Stimulated activated CD8-positive, alpha-beta memory T cell treated with anti-CD3 and anti-CD28 coated beads, Interleukin-7, amount 100 ng/mL, for 48 hours (primary cell): ENCODE measurements around the gene COL5A1.
"Not testable (repeated sequence)": the region's sequence is repeated elsewhere in the genome, so short reads cannot be mapped to it uniquely, and the experiment has no call there.

Source experiments
- DNase-seq, 2 donors: peaks; one replicate each; pipeline ENCODE4 v3.0.0-alpha.2; 2020; ENCODE audit warnings: low read depth in 1 of 2; ENCODE audit errors: extremely low read depth in 1 of 2

COL5A1 gene

DNA sequence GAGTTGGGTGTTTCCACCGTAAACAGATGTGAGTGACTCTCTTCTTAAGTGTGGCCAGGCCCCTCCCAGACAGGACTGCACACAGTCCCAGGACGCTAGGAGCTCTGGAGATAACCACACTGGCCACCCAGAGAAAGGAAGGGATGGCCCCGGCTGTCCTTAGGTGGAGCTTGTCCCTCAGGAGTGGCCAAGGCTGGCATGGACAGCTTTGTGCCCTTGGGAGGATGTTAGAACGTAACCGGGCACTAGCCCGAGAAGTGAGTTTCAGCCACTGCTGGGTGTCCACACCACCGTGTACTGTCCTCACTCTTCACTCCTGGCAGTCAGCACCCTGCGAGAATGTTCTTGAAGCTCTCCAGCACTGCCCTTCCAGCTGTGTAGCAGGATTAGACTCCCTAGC lies 203.2 kb downstream of the COL5A1 start:
- DNase-seq, result no peak

DNA sequence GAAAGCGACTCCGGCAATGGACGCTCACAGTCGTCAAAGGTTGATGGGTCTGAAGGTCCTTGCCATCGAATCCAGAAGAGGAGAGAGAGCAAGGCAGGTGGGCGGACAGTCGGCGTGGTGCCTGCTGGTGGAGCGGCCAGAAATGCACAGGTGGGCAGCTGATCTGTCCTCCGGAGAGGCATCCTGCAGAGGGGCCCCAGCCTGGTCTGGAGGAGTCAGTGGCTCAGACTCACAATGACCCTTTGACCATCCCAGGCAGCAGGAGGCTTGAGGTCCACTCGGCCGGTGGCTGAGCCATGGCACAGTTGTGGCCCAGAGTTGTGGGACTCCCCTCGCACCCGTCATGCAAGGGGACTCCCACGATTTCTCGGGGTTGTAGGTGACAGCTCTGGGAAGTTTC lies 204.6 kb downstream of the COL5A1 start:
- DNase-seq, result no peak

DNA sequence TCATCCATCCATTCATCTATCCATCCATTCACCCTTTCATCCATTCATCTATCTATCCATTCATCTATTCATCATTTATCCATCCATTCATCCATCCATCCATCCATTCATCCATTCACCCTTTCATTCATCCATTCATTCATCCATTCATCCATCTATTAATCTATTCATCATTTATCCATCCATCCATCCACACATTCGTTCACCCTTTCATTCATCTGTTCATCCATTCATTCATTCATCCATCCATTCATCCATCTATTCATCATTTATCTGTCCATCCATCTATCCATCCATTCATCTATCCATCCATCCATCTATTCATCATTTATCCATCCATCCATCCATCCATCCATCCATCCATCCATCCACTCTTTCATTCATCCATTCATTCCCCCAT lies 205.1 kb downstream of the COL5A1 start:
- DNase-seq, result no peak

DNA sequence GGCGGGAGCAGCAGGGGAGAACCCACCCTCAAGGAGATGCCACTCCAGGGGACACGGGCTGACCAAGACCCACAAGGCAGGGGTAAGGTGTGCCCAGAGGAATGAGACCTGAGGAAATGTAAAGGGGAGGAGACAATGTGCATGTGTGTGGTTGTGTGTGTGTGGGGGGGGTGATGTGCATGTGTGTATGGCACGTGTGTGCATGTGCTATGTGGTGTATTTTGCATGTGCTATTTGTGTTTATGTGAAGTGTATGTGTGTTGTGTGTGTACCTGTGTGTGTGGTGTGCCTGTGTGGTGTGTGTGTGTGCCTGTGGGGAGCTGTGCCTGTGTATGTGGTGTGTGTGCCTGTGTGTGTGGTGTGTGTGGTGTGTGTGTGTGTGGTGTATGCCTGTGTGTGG lies 205.5 kb downstream of the COL5A1 start:
- DNase-seq, result no peak

DNA sequence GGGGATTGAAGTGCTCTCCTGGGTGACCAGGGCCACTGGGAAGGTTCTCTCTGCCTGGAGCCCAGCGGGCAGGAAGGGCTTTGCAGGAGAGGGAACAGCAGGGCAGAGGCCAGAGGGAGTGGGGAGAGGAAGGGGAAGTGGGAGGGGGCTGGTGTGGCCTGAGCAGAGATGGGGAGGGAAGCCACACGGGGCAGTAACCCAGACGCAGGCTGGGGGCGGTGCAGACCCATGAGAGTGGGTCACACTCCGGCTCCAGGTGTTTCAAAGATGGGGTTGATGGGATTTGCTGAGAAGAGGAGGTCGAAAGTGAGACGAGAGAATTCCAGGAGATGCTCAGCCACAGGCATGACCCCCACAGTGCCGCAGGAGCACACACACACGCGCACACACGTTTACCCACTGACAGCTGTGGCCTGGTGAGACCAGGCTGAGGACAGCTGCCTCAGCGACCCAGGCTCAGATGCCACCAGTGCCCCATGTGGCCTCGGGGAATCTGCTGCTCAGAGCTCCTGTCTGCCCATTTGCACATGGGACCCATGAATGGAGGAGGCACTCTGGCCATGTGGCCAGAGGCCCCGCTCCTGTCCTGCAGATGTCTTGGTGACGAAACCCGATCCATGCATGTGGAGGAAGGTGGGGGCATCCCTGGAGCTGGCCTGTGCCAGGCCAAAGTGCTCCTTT lies 206.3 kb downstream of the COL5A1 start:
- DNase-seq, result no peak

DNA sequence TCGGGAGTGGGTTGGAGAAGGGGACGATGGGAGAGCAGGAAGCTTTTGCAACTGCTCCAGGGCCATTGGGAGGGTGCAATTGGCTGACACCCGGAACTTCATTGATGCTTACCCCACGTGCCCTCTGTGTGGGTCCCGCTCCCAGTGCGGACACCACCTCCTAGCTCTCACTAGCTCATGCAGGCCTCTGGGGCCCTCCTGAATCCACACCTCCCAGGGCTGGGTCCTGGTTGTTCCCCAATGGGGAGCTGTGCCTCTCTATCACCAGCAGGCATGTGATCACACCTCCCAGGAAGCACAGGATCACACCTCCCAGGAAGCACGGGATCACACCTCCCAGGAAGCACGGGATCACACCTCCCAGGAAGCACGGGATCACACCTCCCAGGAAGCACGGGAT lies 206.9 kb downstream of the COL5A1 start:
- DNase-seq, result no peak

DNA sequence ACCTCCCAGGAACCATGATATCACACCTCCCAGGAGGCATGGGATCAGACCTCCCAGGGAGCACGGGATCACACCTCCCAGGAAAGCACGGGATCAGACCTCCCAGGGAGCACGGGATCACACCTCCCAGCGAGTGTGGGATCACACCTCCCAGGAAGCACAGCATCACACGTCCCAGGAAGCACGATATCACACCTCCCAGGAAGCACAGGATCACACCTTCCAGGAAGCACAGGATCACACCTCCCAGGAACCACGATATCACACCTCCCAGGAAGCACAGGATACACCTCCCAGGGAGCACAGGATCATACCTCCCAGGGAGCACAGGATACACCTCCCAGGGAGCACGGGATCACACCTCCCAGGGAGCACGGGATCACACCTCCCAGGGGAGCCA lies 209.0 kb downstream of the COL5A1 start:
- no peak for DNase-seq

DNA sequence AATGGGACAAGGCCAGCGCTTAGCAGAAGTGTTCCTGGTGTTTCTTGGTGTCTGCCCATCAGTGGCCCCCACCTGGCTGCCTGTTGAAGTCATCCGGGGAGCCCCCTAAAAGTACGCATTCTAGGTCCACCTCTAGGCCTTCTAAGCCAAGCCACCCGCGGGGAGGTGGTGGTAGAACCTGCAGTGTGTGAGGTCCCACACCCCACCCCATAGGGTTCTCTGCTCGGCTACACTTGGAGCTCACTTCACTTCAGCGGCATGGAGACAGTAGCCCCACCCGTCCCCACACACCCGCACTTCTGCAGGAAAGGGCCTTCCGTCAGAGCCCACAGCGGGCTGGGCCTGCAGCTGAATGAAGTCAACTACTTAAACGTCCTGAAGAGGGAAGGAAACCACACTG lies 209.4 kb downstream of the COL5A1 start:
- no peak for DNase-seq

DNA sequence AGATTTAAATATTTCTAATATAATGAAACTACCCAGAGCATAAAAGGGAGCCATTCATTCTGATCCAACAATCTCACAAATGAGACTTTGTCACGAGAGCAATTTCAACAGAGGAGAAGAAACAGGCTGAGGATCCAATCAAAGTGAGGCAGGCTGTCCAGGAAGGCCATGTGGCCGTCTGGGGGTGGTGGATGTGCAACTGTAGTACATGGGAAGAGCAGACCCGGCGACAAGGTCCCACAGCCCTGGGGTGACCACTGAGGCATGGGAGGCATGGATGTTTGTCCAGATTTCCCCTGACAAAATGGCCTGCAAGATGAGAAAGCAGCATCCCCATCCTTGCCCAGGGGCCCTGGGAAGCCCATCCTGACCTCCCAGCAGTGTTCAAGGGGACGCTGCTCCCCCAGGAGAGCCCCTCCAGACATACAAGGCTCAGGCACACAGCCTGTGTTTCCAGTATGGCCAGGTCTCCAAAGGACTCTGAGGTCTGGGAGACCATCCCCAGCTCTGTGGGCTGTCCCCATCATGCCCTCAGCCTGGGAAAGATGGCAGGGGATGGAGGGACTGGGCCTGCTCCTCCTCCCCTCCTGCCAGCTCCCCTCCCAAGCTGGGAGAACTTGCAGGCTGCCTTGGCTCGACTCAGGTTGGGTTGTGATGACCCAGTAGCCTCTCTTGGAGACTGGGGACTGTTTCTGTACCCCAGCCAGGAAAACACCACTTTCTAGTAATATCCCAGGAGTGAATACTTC lies 211.5 kb downstream of the COL5A1 start:
- no peak for DNase-seq

DNA sequence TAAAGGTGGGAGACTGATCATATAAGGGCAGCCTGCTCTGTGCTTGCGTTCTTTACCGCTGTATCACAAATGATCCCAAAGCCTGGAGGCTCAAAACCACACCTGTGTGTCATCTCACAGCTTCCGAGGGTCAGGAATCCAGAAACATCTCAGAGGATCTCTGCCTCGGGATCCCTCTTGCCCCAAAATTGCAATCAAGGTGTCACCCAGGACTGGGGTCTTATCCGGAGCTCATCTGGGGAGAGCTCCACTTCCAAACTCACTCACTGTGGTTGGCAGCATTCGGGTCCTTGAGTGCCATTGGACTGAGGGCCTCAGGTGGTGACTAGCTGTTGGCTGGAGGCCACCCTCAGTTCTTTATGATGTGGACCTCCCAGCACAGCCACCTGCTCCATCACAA lies 212.3 kb downstream of the COL5A1 start:
- DNase-seq, result no peak

DNA sequence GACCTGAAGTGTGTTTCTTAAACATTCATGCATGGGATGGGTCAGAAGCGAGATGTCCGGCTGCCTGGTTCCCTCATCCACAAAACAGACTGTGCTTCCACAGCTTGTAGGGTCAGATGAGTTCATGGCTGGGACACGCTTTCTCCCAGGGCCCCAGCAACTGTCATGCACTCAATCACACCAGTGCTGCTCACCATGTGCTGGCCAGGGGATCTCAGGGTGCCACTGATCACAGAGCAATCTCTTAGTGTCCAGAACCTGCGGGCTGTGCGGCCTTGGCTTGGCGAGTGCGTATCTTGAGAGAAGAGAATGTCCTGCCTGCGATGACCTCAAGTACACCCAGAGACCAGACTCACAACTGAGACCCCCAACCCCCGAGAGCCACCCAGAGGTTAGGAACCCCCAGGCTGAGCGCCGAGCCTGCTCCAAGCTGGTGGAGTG lies 213.0 kb downstream of the COL5A1 start:
- DNase-seq, result no peak

DNA sequence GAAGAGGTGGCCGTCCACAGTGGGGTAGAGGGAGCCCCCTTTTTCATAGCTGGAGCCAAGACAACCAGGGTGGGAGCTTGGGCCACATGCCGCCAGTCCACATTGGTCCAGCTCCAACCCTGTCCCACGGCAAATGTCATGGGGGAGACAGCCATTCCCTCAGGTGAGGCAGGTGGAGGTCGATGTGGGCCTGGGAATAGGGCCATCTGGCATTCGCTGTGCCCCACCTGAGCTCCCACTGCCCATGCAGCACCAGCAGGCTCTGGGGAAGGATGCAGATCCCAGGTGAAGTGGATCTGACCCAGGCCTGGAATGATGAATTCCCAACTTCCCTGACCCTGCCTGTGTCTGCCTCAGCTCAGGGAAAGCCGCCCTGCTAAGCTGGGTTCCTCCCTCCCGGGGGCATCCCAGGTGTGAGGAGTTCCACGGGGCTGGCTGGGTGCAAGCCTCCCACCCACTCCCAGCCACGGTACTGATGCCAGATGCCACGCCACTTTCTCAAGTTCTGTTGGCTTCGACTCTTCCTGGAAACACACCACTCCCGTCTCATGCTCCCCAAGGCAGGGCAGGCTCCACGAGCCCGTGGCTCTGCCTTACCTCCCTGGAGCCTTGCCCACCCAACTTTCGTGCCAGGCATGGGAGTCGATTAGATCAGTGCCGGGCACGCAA lies 213.8 kb downstream of the COL5A1 start:
- no peak for DNase-seq

DNA sequence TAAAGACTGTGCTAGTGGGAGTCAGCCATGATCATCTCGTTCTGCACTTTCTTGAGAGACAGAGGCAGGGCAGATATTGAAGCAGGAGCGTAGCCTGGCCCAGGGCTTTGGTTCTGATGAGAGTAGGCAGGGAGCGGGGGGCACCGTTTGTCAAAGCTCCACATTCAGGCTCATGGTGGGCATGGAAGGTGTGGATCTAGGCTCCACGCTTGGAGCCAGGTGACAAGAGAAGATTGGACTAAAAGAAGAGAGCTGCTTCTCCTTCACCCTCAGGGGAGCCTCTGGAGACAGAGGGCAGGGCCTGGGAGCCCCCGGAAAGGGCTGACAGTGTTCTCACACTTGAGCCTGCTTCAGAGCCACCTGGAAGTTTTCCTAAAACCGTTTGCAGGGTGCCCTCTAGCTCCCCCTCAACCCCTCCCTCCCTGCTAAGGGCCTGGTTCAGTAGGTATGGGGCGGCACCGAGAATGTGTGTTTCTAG lies 214.3 kb downstream of the COL5A1 start:
- no peak for DNase-seq

DNA sequence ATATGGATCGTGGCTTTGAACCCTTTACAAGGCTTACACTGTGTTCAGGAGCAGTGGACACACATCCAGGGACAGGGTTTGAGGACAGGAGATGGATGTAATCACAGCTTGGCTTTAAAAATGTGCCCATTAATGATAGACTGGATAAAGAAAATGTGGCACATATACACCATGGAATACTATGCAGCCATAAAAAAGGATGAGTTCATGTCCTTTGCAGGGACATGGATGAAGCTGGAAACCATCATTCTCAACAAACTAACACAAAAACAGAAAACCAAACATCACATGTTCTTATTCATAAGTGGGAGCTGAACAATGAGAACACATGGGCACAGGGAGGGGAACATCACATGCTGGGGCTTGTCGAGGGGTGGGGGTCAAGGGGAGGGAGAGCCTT lies 215.8 kb downstream of the COL5A1 start:
- DNase-seq, result not testable (repeated sequence)

DNA sequence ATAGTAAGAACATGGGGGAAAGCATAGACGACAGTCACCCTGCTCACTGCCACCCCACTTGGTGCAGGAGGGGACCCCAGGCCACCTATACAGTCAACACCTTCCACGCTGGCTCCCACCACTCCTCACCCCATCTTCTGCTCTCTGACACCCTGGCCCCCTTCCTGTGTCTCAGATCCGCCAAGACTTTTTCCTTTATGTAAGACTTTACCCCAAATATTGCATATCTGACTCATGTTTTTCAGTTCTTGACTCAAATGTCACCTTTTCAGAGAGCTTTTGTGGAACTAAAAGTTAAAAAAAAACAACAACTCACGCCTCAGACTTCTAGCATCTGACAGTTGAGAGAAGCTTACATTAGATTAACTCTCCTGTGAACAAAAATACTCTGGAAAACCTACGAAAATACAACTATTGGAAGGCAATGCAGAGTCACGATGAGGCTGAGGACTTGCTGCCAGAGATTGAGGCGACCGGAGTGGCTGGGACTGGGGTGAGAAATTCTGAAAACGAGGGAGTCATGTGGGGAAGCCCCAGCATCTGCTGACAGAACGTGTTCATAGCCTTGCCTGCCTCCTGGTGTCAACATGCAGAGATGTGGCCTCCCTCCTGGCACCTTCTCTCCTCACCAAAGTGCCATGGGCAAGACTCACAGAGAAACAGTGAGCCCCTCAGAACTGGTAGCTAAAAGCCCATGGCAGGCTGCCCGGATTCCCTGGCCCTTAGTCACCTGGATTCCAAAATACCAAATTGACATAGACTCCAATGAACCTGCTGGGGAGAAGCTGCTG lies 216.6 kb downstream of the COL5A1 start:
- peak; percentile 13 to 55 for DNase-seq

DNA sequence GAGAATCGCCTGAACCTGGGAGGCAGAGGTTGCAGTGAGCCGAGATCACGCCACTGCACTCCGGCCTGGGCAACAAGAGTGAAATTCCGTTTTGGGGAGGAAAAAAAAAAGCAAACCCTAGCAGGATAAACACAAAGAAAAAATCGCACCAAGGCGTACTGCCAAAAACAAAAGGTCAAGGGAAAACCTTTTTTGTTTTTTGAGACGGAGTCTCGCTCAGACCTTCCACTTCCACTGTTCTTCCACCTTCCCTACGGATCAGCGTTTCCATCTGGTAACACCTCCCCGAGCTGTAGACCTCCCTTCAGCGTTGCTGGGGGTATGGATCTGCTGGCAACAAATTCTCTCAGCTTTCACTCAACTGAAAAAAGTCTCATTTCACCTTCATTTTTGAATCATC lies 218.9 kb downstream of the COL5A1 start:
- no peak for DNase-seq

DNA sequence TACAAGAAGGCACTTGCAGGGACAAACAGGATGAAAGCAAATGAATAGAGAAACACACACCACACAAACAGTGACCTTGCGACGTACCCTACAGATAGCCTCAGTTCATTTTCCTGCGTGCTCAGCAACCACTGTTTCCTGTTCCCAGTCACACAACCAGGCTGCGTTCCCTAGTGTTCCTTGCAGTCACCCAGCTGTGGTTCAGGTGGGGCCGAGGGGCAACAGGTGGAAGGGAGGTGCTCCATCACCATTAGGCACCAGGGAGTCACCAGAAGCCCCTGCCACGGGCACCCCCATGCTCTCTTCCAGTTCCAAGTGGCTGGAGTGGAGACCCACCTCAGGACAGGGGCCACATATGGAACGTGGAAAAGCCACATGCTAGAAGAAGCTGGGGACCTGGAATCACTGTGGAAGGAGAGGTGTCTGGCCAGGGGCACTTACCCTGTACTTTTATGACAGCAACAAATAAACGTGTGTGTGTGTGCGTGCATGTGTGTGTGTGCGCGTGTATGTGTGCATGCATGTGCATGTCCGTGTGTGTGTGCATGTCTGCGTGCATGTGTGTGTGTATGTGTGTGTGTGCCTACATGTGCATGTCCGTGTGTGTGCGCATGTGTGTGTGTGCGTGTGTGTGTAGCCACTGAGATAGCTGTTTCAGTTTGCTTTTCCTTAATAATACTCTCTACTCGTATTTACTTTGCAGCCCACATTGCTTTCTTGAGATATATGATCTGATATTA lies 220.2 kb downstream of the COL5A1 start:
- no peak for DNase-seq

DNA sequence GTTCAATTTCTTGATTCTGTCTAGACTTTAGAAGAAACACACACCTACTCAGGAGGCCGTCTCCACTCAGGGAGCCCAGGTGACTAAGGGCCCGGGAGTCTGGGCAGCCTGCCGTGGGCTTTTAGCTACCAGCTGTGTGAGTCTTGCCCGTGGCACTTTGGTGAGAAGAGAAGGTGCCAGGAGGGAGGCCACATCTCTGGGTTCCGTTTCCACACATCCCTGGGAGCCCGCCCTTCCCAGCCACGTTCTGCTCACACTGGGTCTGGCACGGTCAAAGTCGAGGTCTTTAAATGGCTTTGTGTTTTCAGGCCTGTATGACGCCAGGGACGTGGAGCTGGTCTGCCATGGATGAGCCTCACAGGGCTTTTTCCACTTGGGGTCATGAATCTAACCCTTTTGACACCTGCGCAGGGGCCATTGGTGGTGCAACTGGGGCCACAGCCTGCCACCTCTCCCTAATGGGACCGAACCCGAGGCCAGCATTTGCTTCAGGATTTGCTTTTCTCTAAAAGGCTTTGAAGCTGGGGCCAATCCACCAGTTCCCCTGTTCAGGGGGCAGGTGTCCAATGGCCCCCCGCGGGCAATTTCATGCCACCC lies 221.8 kb downstream of the COL5A1 start:
- DNase-seq, result no peak

DNA sequence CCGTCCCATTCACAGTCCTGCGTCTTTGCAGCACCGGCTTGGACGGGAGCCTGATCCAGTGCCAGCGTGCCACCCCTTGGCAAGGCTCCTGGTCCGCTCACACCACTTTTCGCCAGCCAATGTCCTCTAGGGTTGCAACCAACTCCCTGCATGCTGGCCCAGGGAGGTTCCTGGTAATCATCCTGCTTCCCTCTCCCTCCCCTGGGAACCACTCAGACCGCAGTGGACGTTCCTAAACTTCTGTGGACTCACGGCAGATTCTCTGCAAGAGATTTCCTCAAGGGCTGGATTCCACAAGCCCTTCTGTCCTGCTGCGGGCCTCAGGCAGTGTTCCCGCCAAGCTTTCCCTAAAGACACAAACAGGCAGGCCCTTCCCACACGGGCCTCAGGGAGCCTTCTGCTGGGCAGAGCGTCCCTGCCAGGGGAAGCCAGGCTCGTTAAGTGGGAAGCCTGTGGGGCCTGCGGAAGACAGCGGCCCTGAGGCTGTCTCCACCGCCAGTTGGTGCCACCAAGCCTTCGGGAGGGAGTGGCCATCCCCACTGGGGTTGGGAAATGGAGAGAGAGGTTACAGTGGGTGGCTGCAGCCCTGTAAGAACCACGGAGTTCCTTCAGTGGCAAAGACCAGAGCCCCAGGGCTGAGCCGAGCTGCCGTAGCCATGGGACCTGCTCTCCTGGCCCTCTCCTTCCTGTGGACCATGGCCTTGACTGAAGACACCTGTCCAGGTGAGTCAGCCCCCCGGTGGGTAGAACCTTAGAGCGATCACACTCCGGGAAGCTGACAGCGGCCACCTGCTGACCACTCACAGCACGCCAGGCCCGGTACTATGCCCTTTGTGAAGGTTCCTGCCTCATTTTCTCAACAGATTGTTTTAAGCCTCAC lies 222.6 kb downstream of the COL5A1 start:
- DNase-seq, result no peak
